Measurements from ENCODE around the gene RABGGTA.
"Not testable (repeated sequence)": the region's sequence is repeated elsewhere in the genome, so short reads cannot be mapped to it uniquely, and the experiment has no call there.

Gene RABGGTA

GRCh38 chr14:24238123-24238522, 33.3 kb downstream of the RABGGTA start:
- no peak for DNase-seq

- no peak for DNase-seq
These were observed 33.9 kb downstream of the RABGGTA start for GRCh38 chr14:24237463-24237955.

- no peak for DNase-seq
These were observed 34.5 kb downstream of the RABGGTA start for GRCh38 chr14:24236689-24237462.

GRCh38 chr14:24235804-24236688, 35.4 kb downstream of the RABGGTA start:
- DNase-seq, result no peak

GRCh38 chr14:24234095-24235005, 37.0 kb downstream of the RABGGTA start:
- DNase-seq, result no peak

GRCh38 chr14:24233538-24233866, 37.9 kb downstream of the RABGGTA start:
- no peak for DNase-seq

- no peak for DNase-seq
These were observed 38.5 kb downstream of the RABGGTA start, which contains the start of gene GMPR2 for GRCh38 chr14:24232645-24233537. Gene GMPR2 (plus strand): TSS chr14:24232929. CDS start chr14:24233254, 325 bp downstream.

GRCh38 chr14:24232121-24232644, 39.2 kb downstream of the RABGGTA start, which contains the start of gene NEDD8:
Gene NEDD8 (minus strand): TSS chr14:24232367. CDS start chr14:24232267, 100 bp downstream.
- DNase-seq, result peak; percentile 94

- DNase-seq, result no peak
These were observed 39.9 kb downstream of the RABGGTA start for GRCh38 chr14:24231263-24232120.

- DNase-seq, result no peak
These were observed 42.5 kb downstream of the RABGGTA start for GRCh38 chr14:24228902-24229301.

- DNase-seq, result no peak
These were observed 44.9 kb downstream of the RABGGTA start for GRCh38 chr14:24226473-24226872.

GRCh38 chr14:24224618-24225071, 46.8 kb downstream of the RABGGTA start:
- no peak for DNase-seq

GRCh38 chr14:24222987-24223386, 48.4 kb downstream of the RABGGTA start:
- not testable (repeated sequence) for DNase-seq

- DNase-seq, result no peak
These were observed 51.9 kb downstream of the RABGGTA start for GRCh38 chr14:24219521-24219920.

- DNase-seq, result no peak
These were observed 52.3 kb downstream of the RABGGTA start for GRCh38 chr14:24219080-24219479.

GRCh38 chr14:24216876-24217275, 54.5 kb downstream of the RABGGTA start:
- not testable (repeated sequence) for DNase-seq

- no peak for DNase-seq
These were observed 55.1 kb downstream of the RABGGTA start for GRCh38 chr14:24216345-24216699.
